GM21723 (cell line): ENCODE data around the gene PARN.
"Not testable (repeated sequence)": the region's sequence is repeated elsewhere in the genome, so short reads cannot be mapped to it uniquely, and the experiment has no call there.

Experiments used
- ATAC-seq: cut with Tn5 transposase; IDR thresholded peaks from one replicate; pipeline ENCODE4 v1.9.1; 2021; ENCODE audit warnings: mild to moderate bottlenecking, moderate library complexity; ENCODE audit not compliant: unreplicated experiment

The PARN gene

DNA sequence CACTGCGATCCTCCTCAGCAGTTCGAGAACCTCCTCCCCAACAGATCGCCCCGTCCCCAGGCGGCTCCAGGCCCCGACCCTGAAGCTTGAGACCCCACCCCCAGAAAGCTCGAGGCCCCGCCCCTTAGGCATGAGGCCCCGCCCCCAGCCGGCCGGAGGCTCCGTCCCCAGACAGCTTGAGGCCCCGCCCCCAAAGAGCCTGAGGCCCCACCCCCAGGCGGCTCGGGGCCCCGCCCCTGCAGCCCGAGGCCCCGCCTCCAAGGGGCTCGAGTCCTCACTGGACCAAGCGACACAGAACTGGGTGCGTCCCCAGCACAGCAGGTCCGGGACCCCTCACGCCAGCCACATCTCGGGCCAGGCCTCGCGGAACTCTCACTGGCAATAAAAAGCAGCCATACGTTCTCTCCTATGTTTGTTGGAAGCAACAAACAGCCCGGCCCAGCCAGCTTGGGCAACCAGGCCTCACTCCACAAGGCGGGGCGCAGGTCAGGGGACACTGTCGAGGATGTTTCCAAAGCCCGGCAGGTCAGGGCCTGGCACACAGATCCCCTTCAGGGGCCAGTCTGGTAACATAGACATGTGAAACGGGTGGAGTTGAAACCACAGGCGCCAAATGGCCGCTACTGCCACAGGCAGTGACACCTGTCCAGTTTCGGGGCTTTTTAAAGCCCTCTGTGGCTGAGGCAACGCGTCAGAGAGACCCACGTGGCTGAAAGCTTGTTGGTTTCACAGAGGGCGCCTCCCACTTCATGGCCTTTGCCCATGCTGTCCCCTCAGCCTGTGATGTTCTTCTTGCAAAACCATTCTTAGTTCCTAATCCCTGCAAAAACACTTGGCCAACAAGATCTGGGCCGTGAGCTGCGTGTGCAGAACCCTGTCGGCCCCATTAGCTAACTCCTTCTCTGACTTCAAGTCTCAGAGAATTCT is 224.2 kb downstream of the PARN start:
- ATAC-seq = peak; percentile 92

DNA sequence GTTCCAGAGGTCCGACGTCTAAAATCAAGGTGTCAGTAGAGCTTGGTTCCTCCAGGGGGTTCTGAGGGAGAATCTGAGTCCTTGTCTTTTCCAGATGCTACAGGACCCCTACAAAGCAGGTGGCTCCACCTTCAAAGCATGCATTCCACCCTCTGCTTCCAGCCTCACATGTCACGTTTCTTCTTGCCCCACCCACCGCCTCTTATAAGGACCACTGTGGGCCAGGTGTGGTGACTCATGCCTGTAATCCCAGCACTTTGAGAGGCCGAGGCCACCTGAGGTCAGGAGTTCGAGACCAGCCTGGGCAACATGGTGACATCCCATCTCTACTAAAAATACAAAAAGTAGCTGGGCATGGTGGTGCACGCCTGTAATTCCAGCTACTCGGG is 227.1 kb downstream of the PARN start:
- ATAC-seq = not testable (repeated sequence)

DNA sequence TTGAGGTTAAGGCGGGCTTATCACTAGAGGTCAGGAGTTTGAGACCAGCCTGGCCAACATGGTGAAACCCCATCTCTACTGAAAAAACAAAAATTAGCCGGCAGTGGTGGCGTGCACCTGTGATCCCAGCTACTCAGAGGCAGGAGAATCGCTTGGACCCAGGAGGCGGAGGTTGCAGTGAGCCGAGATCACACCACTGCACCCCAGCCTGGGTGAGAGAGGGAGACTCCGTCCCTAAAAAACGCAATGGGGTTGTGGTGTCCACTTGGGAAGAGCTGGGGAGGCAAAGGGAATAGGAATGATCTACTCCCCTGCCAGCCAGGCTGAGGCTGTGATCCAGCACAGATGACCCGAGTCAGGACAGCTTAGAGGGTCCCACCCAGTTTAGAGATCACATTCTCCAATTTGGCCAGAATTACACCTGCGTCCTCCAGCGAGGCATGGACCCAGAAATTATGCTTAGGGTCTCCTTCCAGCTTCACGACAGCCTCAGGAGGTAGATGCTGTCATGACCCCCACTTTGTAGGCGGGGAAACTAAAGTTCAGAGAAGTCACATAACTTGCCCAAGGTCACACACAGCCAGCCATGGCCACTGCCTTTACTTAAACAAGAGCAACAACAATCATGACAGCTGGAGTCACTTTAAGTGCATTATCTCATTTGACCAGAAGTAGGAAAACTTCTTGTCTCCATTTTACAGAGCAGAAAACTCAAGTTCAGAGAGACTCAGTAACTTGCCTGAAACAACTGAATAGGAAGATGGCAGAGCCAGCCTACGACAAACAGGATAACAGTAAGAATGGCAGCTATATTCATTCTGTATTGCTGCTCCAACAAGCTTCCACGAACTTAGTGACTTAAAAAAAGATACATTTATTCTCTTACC is 227.7 kb downstream of the PARN start:
- not testable (repeated sequence) for ATAC-seq

DNA sequence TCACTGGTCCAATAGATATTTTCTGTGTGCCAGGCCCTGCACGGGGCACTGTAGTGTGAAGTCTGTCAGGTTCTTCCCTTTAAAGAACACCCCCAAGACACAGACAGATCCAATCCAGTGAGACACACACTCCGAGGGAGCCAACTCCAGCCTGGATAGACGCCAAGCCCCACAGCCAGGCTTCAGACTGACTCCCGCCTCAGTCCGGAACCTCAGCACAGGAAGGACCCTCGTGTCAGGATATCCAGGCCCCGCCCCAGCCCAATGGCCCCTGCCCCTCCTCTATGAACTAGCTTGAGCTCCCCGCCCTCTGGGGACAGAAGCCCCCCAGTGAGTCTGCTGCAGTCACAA is 228.4 kb downstream of the PARN start:
- not testable (repeated sequence) for ATAC-seq

DNA sequence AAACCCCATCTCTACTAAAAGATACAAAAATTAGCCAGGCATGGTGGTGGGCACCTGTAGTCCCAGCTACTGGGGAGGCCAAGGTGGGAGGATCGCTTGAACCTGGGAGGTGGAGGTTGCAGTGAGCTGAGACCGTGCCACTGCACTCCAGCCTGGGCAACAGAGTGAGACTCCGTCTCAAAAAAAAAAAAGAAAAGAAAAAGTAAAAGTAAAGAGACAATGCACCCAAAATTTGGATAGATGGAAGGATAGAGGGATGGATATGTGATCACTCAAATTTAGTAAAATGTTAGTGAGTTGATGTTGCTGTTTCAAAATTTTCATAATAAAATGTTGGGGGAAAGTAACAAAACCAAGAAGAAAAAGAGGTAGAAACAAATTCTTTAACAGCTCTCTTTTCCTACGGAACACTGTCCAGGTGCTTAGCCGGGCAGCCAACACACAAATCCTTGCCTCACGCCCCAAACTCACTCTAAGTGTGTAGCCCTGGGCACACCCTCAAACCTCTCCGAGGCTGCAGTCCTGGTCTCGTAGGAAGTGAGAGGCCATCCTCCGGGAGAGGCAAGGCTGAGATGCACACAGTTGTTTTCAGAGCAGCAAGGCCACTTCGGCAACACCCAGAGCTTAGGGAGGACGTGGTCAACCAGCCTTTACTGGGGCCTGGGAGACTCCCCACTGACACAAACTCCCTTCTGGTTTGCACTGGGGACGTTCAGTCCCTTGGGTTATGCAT is 228.9 kb downstream of the PARN start:
- not testable (repeated sequence) for ATAC-seq

DNA sequence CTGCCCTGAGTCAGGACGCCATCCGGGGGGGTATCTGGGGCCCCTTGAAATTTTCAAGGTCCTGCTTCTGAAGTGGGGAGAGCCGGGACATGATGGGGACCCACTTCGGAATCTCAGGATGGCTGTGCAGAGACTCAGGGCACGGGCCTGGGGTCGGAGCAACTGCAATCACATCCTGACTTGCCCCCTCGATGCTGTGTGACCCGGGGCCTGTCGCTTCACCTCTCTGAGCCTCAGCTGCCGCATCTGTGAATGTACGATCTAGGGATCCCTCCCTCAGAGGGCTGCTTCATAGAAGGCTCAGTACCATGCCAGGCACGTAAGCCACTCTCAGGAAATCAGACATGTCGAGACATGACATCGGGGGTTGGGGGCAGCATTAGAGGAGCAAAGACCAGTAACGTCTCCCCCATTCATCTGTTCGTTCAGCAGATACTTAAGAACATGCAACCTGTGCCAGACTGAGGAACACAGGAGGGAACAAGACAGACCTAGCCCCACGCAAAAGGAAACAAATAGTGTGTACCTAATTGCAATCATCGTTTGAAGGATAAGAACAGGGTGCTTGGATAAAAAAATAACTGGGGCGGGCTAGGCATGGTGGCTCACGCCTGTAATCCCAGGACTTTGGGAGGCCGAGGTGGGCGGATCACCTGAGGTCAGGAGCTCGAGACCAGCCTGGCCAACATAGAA is 229.6 kb downstream of the PARN start:
- ATAC-seq = no peak

DNA sequence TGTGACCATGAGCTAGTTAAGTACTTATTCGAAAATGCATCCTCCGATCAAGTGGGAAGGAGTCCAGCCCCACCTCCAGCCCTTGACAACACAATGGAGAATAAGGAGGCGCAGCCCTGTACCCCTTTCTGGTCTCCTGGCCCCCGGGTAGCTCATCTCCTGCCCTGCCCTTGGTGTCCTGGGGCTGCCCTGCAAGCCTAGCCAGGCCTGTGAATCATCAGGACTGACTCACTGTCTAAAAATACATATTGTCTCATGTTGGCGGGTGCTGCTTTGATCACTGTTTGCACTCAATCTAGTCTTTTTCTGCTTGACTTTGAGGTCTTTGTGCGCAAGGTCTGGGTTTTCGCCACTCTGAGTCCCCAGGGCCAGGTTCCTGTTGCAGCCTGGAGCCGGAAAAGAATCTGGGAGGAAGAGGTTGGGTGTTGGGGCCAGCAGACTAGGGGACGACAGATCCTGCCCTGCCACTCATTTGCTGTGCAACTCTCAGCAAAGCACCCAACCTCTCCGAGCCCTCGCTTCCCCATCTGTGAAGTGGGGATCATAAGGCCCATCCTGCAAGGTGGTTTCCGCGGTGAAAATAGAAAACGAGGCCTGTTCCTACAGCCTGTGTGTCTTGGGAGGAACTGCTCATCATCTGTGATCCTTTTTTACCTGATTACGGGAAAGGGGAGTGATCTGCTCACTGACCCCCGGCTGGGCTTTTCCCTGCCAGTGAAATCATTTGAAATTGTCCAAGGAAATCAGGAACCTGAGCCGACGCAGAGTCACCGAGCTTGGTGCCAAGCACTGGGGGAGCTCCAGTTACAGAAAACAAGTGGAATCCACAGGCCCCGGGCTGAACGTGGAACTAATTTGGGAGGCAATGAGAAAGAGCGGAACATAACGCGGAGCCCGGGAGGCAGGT is 230.4 kb downstream of the PARN start:
- ATAC-seq = peak; percentile 77

DNA sequence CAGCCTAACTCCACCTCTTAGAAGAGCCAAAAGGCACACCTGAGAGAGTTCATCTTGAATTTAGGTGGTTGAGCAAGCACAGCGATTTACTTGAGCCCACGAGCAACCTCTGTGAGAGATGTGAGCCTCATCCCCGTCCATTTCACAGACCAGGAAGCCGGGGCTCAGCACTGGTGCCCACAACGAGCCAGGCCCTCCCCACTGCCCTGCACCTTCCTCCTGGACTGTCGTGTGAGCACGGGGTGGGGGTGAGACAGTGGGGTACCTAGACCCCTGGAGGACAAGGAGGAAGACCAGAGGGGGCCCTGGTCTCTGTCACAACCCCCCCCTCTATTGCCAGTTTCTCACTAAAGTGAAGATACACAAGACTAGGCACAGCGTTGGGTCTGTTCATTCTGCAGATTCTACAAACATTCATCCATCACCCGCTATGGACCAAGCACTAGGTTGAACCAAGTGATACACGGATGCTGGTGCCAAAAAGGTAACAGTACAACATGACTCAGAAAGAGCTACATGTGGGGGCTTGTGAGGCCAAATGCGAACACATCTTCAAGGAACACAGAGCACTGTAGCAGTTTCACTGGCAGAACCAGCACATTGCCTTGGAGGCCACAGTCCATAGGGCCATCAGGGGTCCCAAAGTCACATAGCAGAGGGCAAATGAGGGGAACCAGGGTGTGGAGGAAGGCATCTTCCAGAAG is 231.9 kb downstream of the PARN start:
- no peak for ATAC-seq

DNA sequence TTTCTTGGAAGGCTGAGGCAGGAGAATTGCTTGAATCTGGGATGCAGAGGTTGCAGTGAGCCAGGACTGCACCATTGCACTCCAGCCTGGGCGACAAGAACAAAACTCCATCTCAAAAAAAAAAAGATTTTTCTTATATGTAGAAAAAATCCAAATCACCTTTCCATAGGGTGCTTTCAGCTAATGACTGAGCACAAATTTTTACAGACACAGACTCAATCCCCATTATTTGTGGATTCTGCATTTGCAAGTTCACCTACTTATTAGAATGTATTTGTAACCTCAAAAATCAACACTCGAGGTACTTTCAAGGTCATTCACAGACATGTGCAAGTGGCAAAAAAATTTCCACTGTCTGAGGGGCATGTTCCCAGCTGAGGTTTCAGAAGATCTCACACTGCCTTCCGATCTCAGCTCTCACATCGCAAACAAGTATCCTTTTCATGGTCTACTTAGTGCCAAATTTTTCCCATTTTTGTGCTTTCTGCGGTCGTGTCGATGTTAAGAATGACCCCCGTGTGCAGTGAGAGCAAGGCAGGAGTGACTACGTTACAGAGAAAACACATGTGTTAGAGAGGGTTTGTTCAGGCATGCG is 234.3 kb downstream of the PARN start:
- not testable (repeated sequence) for ATAC-seq

DNA sequence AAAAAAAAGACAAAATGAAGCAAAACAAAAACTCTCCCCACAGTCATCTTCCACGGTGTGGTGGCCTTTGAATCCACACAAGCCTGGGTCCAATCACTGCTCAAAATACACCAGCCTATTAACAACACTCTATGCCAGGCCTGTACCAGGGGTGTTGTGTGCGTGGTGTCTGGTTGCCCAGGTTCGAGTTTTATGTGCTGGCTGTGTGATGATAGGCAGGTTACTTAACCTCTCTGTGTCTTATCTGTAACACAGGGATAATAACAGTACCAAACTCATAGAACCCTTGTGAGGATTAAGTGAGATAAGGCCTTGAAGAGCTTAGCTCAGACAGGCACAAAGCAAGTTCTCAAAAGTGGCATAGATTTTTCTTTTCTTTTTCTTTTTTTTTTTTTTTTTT is 235.2 kb downstream of the PARN start:
- ATAC-seq = no peak

DNA sequence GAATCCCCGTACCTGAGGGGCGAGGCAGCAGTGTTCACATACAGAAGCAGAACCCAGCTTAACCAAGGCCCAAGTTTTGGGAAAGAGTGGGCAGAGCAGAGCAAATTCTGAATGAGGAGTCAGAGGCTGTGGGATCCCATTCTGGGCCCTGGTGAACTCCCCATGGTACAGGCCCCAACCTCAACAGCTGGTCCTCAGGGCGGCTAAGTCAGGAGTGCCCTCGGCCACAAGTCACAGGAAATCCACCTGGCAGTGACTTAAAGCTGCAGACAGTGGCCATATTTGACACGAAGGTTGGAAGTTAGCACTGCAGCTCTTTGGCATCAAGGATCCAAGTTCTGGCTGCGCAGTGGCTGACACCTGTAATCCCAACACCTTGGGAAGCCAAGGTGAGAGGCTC is 237.1 kb downstream of the PARN start:
- no peak for ATAC-seq

DNA sequence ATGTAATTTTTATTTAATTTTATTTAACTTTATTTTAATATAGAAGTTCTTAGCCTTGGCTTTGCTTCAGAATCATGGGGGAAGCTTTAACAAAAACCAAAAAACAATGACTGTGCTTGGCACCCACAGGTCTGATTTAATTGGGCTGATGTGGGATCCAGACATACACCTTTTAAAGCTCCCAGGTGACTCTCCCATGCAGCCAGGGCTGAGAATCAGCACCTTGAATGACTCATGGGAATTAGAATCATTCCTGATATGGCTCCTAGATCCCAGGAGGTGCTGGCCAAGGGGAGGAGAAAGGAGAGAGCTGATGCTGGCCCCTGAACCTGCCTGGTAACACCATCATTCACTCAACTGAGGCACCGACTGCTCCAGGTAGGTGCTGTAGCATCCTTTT is 240.7 kb downstream of the PARN start:
- no peak for ATAC-seq

DNA sequence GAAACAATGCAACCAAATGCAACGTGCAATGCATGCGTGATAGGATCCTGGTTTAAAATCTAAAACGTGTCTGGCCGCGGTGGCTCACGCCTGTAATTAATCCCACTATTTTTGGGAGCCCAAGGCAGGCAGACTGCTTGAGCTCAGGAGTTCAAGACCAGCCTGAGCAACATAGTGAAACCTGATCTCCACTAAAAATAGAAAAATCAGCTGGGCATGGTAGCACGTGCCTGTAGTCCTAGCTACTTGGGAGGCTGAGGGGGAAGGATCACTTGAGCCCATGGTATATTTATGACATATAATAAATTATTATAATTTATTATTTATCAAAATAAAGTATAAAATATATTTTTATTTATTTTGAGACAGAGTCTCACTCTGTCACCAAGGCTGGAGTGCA is 241.8 kb downstream of the PARN start:
- no peak for ATAC-seq

DNA sequence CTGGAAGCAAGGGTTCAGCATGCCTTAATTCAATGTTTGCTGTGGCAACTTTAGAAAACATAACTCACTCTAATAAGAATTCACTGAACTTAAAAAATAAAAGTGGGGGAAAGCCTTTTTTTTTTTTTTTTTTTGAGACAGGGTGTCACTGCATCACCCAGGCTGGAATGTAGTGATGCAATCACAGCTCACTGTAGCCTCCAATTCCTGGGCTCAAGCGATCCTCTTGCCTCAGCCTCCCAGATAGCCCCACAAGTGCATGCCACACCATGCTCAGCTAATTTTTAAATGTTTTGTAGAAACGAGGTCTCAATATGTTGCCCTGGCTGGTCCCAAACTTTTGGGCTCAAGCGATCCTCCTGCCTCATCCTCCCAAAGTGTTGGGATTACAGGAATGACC is 243.9 kb downstream of the PARN start:
- ATAC-seq = no peak
